ENCODE results near the gene SLC22A5.
"Not testable (repeated sequence)": the region's sequence is repeated elsewhere in the genome, so short reads cannot be mapped to it uniquely, and the experiment has no call there.

Gene SLC22A5

GRCh38 chr5:132414634-132415378 lies 45.3 kb downstream of the SLC22A5 start:
- DNase-seq = peak; percentile 46 to 78 (median 64)

GRCh38 chr5:132415516-132415915 lies 46.0 kb downstream of the SLC22A5 start:
- not testable (repeated sequence) for DNase-seq

- no peak for DNase-seq
Measured at GRCh38 chr5:132416306-132417009, 46.9 kb downstream of the SLC22A5 start.

GRCh38 chr5:132417010-132417439 lies 47.5 kb downstream of the SLC22A5 start:
- DNase-seq = peak; percentile 28 to 63 (median 55)

GRCh38 chr5:132417461-132417860 lies 48.0 kb downstream of the SLC22A5 start:
- DNase-seq = no peak

GRCh38 chr5:132417889-132418485 lies 48.5 kb downstream of the SLC22A5 start:
- no peak for DNase-seq

- no peak for DNase-seq
Measured at GRCh38 chr5:132418881-132419280, 49.4 kb downstream of the SLC22A5 start.

GRCh38 chr5:132419502-132420468 lies 50.3 kb downstream of the SLC22A5 start:
- DNase-seq = peak; percentile 70 to 85 (median 79)

- DNase-seq = peak; percentile 41 to 73 (median 62)
Measured at GRCh38 chr5:132420706-132421272, 51.3 kb downstream of the SLC22A5 start.

GRCh38 chr5:132421462-132421861 lies 52.0 kb downstream of the SLC22A5 start:
- DNase-seq = no peak

- DNase-seq = peak; percentile 83 to 94 (median 90)
Measured at GRCh38 chr5:132422720-132423437, 53.4 kb downstream of the SLC22A5 start.

- DNase-seq = no peak
Measured at GRCh38 chr5:132423438-132423898, 54.0 kb downstream of the SLC22A5 start.

GRCh38 chr5:132424167-132424880 lies 54.8 kb downstream of the SLC22A5 start:
- no peak for DNase-seq

GRCh38 chr5:132425009-132425937 lies 55.8 kb downstream of the SLC22A5 start:
- peak; percentile 74 to 91 (median 81) for DNase-seq

GRCh38 chr5:132425975-132426524 lies 56.5 kb downstream of the SLC22A5 start:
- no peak for DNase-seq

GRCh38 chr5:132426525-132427138 lies 57.1 kb downstream of the SLC22A5 start:
- peak; percentile 92 to 97 (median 95) for DNase-seq

- peak; percentile 71 to 85 (median 82) for DNase-seq
Measured at GRCh38 chr5:132427281-132428146, 58.0 kb downstream of the SLC22A5 start.

Measured in suppressor macrophage (primary cell).